CD4-positive, alpha-beta T cell (primary cell): Measurements from ENCODE around the gene FA2H. TPM values are rescaled to one million over a fixed set of nuclear protein-coding genes. Genes with fewer than 3 reads are reported as not detected.

Experiments
- ATAC-seq: fragments of 200-7000 bp; cut with Tn5 transposase; one replicate; pipeline ENCODE4 v1.10.0; 2022; ENCODE audit warnings: mild to moderate bottlenecking; ENCODE audit not compliant: poor library complexity
- CTCF ChIA-PET: fragments of 350-600 bp; sonication (Branson Sonifier 250); formaldehyde crosslinking; loops from one replicate; lab custom pipeline; 2021; ENCODE audit warnings: antibody characterized with exemption, inconsistent platforms; lab: Charles Lee
- POLR2A ChIA-PET: fragments of 350-600 bp; sonication (Branson Sonifier 250); formaldehyde crosslinking; loops from one replicate; lab custom pipeline; 2021; ENCODE audit warnings: antibody characterized with exemption, inconsistent platforms; lab: Charles Lee
- DNase-seq, 14 experiments: peaks; one replicate each; pipeline ENCODE4 v3.0.0-alpha.2; 2013 to 2020; ENCODE audit warnings: mixed read lengths in 2 of 14
- H3K27ac ChIP-seq, 2 donors: one replicate each; pipeline versions ENCODE4 v1.5.1 to v1.7.0; 2013; ENCODE audit warnings: low read length in 2 of 2, low read depth in 1 of 2, mild to moderate bottlenecking in 1 of 2
- H3K27me3 ChIP-seq, 2 experiments: 1 replicate in 1 of 2; 2 replicates in 1 of 2; pipeline versions ENCODE4 v1.6.1 to v1.7.0; 2013; ENCODE audit warnings: low read length in 2 of 2, control low read depth in 1 of 2, mild to moderate bottlenecking in 1 of 2, moderate library complexity in 1 of 2; ENCODE audit not compliant: insufficient read depth in 2 of 2, control insufficient read depth in 1 of 2
- H3K36me3 ChIP-seq: one replicate; pipeline ENCODE4 v1.6.1; 2013; ENCODE audit warnings: low read length, control low read depth; ENCODE audit not compliant: insufficient read depth
- H3K4me1 ChIP-seq: one replicate; pipeline ENCODE4 v1.6.1; 2013; ENCODE audit warnings: low read length, control low read depth; ENCODE audit not compliant: insufficient read depth
- H3K4me3 ChIP-seq: one replicate; pipeline ENCODE4 v1.5.1; 2013; ENCODE audit warnings: mild to moderate bottlenecking, low read length, moderate library complexity
- H3K9me3 ChIP-seq, 2 experiments: 1 replicate in 1 of 2; 2 replicates in 1 of 2; pipeline versions ENCODE4 v1.6.1 to v1.7.0; 2013; ENCODE audit warnings: low read length in 2 of 2, mild to moderate bottlenecking in 2 of 2, control low read depth in 1 of 2, moderate library complexity in 1 of 2; ENCODE audit not compliant: control insufficient read depth in 1 of 2, insufficient read depth in 1 of 2
- H3K27ac Mint-ChIP-seq: one replicate; pipeline ENCODE4 v1.8.0; 2020; ENCODE audit warnings: mixed read lengths
- H3K27me3 Mint-ChIP-seq: one replicate; pipeline ENCODE4 v1.8.0; 2021; ENCODE audit warnings: mixed read lengths
- H3K36me3 Mint-ChIP-seq: one replicate; pipeline ENCODE4 v1.8.0; 2021; ENCODE audit warnings: low read depth, mixed read lengths
- H3K4me1 Mint-ChIP-seq: one replicate; pipeline ENCODE4 v1.8.0; 2021; ENCODE audit warnings: low read depth, mixed read lengths
- H3K4me3 Mint-ChIP-seq: one replicate; pipeline ENCODE4 v1.8.0; 2020; ENCODE audit warnings: mild to moderate bottlenecking, mixed read lengths
- H3K9me3 Mint-ChIP-seq: one replicate; pipeline ENCODE4 v1.8.0; 2020; ENCODE audit warnings: mixed read lengths
- intact Hi-C, 2 experiments: fragments of 100-400 bp; cut with DNase I in 1 of 2; cut with micrococcal nuclease in 1 of 2; formaldehyde crosslinking; loops; one replicate each; pipeline versions ENCODE4 v1.15.1 to v1.9.0; 2023 to 2025; cut with DNase I, micrococcal nuclease
- total RNA-seq, 174 experiments: library from RNA in 2 of 174; stranded (reverse) in 2 of 174; gene quantifications; one replicate each; pipeline ENCODE4 v1.2.3 and lab custom pipeline; 2021 to 2026
- TF ChIP-seq, protein P1 (sequence below): fragments of 200-600 bp; IDR thresholded peaks from one replicate; pipeline ENCODE4 v1.8.0; 2022; ENCODE audit warnings: antibody characterized with exemption, mild to moderate bottlenecking

Gene FA2H
- total RNA-seq, 2 experiments from 2014 or later, result not detected

GRCh38 chr16:74788108-74788507 lies 13.5 kb upstream of the FA2H start:
- DNase-seq (no peak), ATAC-seq (no peak)
- Mint-ChIP-seq H3K4me3 (no peak overlapping the region), H3K27me3 (peaks cover 20% of the 10 kb centered on the region), H3K27ac (no peak overlapping the region), H3K36me3 (no peaks in the 10 kb centered on the region), H3K4me1 (no peaks in the 10 kb centered on the region), H3K9me3 (no peaks in the 10 kb centered on the region)
- intact Hi-C loops, result no loop called here
- no peaks in the 10 kb centered on the region for H3K4me1 ChIP-seq
- no peak overlapping the region for H3K27ac ChIP-seq
- peaks cover 2 to 5% of the 10 kb centered on the region in 2 experiments for H3K27me3 ChIP-seq
- ChIA-PET CTCF (no interaction called here), POLR2A (no interaction called here)
- TF ChIP-seq, protein P1, sequence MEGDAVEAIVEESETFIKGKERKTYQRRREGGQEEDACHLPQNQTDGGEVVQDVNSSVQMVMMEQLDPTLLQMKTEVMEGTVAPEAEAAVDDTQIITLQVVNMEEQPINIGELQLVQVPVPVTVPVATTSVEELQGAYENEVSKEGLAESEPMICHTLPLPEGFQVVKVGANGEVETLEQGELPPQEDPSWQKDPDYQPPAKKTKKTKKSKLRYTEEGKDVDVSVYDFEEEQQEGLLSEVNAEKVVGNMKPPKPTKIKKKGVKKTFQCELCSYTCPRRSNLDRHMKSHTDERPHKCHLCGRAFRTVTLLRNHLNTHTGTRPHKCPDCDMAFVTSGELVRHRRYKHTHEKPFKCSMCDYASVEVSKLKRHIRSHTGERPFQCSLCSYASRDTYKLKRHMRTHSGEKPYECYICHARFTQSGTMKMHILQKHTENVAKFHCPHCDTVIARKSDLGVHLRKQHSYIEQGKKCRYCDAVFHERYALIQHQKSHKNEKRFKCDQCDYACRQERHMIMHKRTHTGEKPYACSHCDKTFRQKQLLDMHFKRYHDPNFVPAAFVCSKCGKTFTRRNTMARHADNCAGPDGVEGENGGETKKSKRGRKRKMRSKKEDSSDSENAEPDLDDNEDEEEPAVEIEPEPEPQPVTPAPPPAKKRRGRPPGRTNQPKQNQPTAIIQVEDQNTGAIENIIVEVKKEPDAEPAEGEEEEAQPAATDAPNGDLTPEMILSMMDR, result no peak
- H3K4me3 ChIP-seq, result no peak overlapping the region
- no peaks in the 10 kb centered on the region for H3K9me3 ChIP-seq
- H3K36me3 ChIP-seq, result no peaks in the 10 kb centered on the region

DNA sequence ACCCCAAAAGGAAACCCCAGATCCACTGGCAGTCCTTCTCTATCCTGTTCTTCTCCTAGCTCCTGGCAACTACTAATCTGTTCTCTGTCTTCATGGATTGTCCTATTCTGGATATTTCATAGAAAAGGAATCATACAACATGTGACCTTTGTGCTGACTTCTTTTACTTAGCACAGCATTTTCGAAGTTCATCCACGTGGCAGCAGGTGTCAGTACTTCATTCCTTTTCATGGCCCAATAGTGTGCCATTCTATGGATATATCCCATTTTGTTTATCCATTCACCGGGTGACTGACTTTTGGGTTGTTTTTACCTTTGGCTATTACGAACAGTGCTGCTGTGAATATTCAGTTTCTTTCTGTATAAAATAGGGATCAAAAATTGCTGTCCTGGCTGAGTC lies 10.4 kb upstream of the FA2H start:
- CTCF ChIA-PET, result no interaction called here
- Mint-ChIP-seq H3K27ac (no peak overlapping the region), H3K9me3 (no peaks in the 10 kb centered on the region), H3K27me3 (peaks cover 20% of the 10 kb centered on the region), H3K4me1 (no peaks in the 10 kb centered on the region), H3K4me3 (no peak overlapping the region), H3K36me3 (no peaks in the 10 kb centered on the region)
- DNase-seq, result no peak
- no peaks in the 10 kb centered on the region for H3K4me1 ChIP-seq
- no peak for ATAC-seq
- peaks cover 2 to 5% of the 10 kb centered on the region in 2 experiments for H3K27me3 ChIP-seq
- POLR2A ChIA-PET, result no interaction called here
- TF ChIP-seq, protein P1, result no peak
- H3K4me3 ChIP-seq, result no peak overlapping the region
- intact Hi-C loops, result no loop called here
- no peaks in the 10 kb centered on the region for H3K36me3 ChIP-seq
- H3K9me3 ChIP-seq, result no peaks in the 10 kb centered on the region
- H3K27ac ChIP-seq, result no peak overlapping the region

DNA sequence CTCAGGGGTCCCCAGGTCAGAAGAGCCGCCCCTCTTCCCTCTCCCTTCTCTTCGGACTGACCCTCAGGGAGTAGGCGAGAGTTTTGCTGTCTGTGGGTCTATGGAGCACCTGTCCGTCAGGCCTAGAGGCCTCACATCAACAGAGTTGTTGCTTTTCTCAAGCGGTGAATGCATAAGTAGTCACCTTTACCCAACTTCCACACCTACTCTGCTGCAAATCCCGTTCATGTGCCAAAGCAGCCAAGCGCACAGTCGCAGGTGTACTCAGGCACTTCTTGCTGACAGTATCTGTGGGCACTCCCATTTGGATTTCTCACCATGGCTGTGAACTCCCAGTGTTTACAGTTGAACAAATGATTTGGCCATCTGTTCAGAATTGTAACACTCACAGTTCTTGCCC lies 4.0 kb upstream of the FA2H start:
- H3K4me1 Mint-ChIP-seq, result peaks cover 11% of the 10 kb centered on the region
- intact Hi-C loops, result no loop called here
- H3K4me3 Mint-ChIP-seq, result no peak overlapping the region
- peaks cover 21% of the 10 kb centered on the region for H3K27me3 Mint-ChIP-seq
- CTCF ChIA-PET, result no interaction called here
- no peaks in the 10 kb centered on the region for H3K36me3 Mint-ChIP-seq
- no peak overlapping the region for H3K27ac ChIP-seq
- peaks cover 19 to 27% of the 10 kb centered on the region in 2 experiments for H3K27me3 ChIP-seq
- H3K4me3 ChIP-seq, result no peak overlapping the region
- no peak overlapping the region for H3K27ac Mint-ChIP-seq
- POLR2A ChIA-PET, result no interaction called here
- H3K9me3 Mint-ChIP-seq, result no peaks in the 10 kb centered on the region
- no peak for DNase-seq
- TF ChIP-seq, protein P1, result no peak
- no peaks in the 10 kb centered on the region for H3K36me3 ChIP-seq
- peaks cover 0 to 7% of the 10 kb centered on the region in 2 experiments for H3K9me3 ChIP-seq
- ATAC-seq, result no peak
- peaks cover 12% of the 10 kb centered on the region for H3K4me1 ChIP-seq
